IMR-90 (cell line): ENCODE data around the gene PRIMA1. TPM values are rescaled to one million over a fixed set of nuclear protein-coding genes. Genes with fewer than 3 reads are reported as not detected.

Source experiments
- ATAC-seq: fragments of 200-7000 bp; cut with Tn5 transposase; 2 replicates; pipeline ENCODE4 v1.9.1; 2020; ENCODE audit warnings: low read depth, mild to moderate bottlenecking, moderate library complexity
- BruUV-seq: library from RNA; stranded (reverse); fragments of 400-500 nt; replicated peaks from 2 replicates; lab custom pipeline; 2021; lab: Mats Ljungman, UMichigan
- CTCF ChIA-PET: fragments of 300-600 bp; formaldehyde crosslinking; extraction: SDS; loops from one replicate; lab custom pipeline; 2021; ENCODE audit warnings: antibody characterized with exemption; lab: Yijun Ruan, JAX
- POLR2A ChIA-PET: fragments of 300-600 bp; sonication (Branson Sonifier 250); formaldehyde crosslinking; loops from one replicate; lab custom pipeline; 2022; ENCODE audit warnings: antibody characterized with exemption; ENCODE audit not compliant: unreplicated experiment; lab: Charles Lee
- DNase-seq: peaks from one replicate; pipeline ENCODE4 v3.0.0; 2013
- H2AFZ ChIP-seq: replicated peaks from 2 replicates; pipeline ENCODE3; 2013; ENCODE audit warnings: low read length, mild to moderate bottlenecking; ENCODE audit not compliant: poor library complexity
- H2AK5ac ChIP-seq: 2 replicates; pipeline ENCODE4 v1.6.1; 2013; ENCODE audit warnings: low read depth, low read length, inconsistent platforms
- H2AK9ac ChIP-seq: replicated peaks from 2 replicates; pipeline ENCODE3; 2013; ENCODE audit warnings: mild to moderate bottlenecking, low read depth, low read length, moderate library complexity; ENCODE audit not compliant: poor library complexity
- H2BK120ac ChIP-seq: 2 replicates; pipeline ENCODE4 v1.6.1; 2013; ENCODE audit warnings: low read depth, low read length, inconsistent platforms
- H2BK15ac ChIP-seq: 3 replicates; pipeline ENCODE4 v1.6.1; 2013; ENCODE audit warnings: low read depth, low read length, inconsistent platforms
- H2BK20ac ChIP-seq: 2 replicates; pipeline ENCODE4 v1.6.1; 2013; ENCODE audit warnings: low read depth, mild to moderate bottlenecking, inconsistent platforms, low read length, moderate library complexity
- H2BK5ac ChIP-seq: 2 replicates; pipeline ENCODE4 v1.6.1; 2013; ENCODE audit warnings: mild to moderate bottlenecking, low read depth, low read length, inconsistent platforms; ENCODE audit not compliant: poor library complexity, severe bottlenecking
- H3K14ac ChIP-seq: replicated peaks from 2 replicates; pipeline ENCODE4 v1.6.1; 2013; ENCODE audit warnings: low read depth, low read length, inconsistent platforms
- H3K18ac ChIP-seq: 2 replicates; pipeline ENCODE4 v1.6.1; 2013; ENCODE audit warnings: low read depth, low read length, control low read depth
- H3K23ac ChIP-seq: 2 replicates; pipeline ENCODE4 v1.6.1; 2013; ENCODE audit warnings: low read depth, low read length, inconsistent platforms
- H3K27ac ChIP-seq: 2 replicates; pipeline ENCODE4 v1.5.1; 2013; ENCODE audit warnings: mild to moderate bottlenecking, control low read depth, low read length; ENCODE audit not compliant: insufficient read depth
- H3K27me3 ChIP-seq: 2 replicates; pipeline ENCODE4 v1.6.1; 2013; ENCODE audit warnings: low read length; ENCODE audit not compliant: control insufficient read depth, insufficient read depth
- H3K36me3 ChIP-seq: 2 replicates; pipeline ENCODE4 v1.6.1; 2013; ENCODE audit warnings: low read length, mixed read lengths; ENCODE audit not compliant: control insufficient read depth, insufficient read depth
- H3K4ac ChIP-seq: 2 replicates; pipeline ENCODE4 v1.6.1; 2013; ENCODE audit warnings: low read depth, low read length, inconsistent platforms
- H3K4me1 ChIP-seq: 2 replicates; pipeline ENCODE4 v1.6.1; 2013; ENCODE audit warnings: low read length, mixed read lengths; ENCODE audit not compliant: control insufficient read depth, insufficient read depth
- H3K4me2 ChIP-seq: 2 replicates; pipeline ENCODE4 v1.6.1; 2013; ENCODE audit warnings: low read depth, mild to moderate bottlenecking, control low read depth, low read length, moderate library complexity
- H3K4me3 ChIP-seq: 2 replicates; pipeline ENCODE4 v1.5.1; 2013; ENCODE audit warnings: low read depth, mild to moderate bottlenecking, control low read depth, low read length, moderate library complexity; ENCODE audit not compliant: insufficient read depth
- H3K56ac ChIP-seq: 2 replicates; pipeline ENCODE4 v1.6.1; 2013; ENCODE audit warnings: low read length, inconsistent platforms; ENCODE audit not compliant: insufficient read depth; ENCODE audit errors: extremely low read depth
- H3K79me1 ChIP-seq, 2 experiments: 2 replicates each; pipeline ENCODE4 v1.6.1; 2013; ENCODE audit warnings: low read length in 2 of 2, inconsistent platforms in 1 of 2, low read depth in 1 of 2
- H3K9ac ChIP-seq: 2 replicates; pipeline ENCODE4 v1.6.1; 2013; ENCODE audit warnings: low read depth, low read length, control low read depth
- H3K9me1 ChIP-seq: 2 replicates; pipeline ENCODE4 v1.6.1; 2013; ENCODE audit warnings: low read length, inconsistent platforms; ENCODE audit not compliant: insufficient read depth
- H3K9me3 ChIP-seq: 2 replicates; pipeline ENCODE4 v1.6.1; 2013; ENCODE audit warnings: low read length; ENCODE audit not compliant: control insufficient read depth, insufficient read depth
- H4K20me1 ChIP-seq: 2 replicates; pipeline ENCODE4 v1.6.1; 2013; ENCODE audit warnings: low read length, inconsistent platforms; ENCODE audit not compliant: insufficient read depth
- H4K5ac ChIP-seq: 2 replicates; pipeline ENCODE4 v1.6.1; 2013; ENCODE audit warnings: mild to moderate bottlenecking, low read depth, low read length, control low read depth
- H4K8ac ChIP-seq, 2 experiments: 2 replicates each; pipeline ENCODE4 v1.6.1; 2013; ENCODE audit warnings: low read depth in 2 of 2, low read length in 2 of 2, control low read depth in 1 of 2, inconsistent platforms in 1 of 2
- H4K91ac ChIP-seq: 2 replicates; pipeline ENCODE4 v1.6.1; 2013; ENCODE audit warnings: low read depth, low read length, inconsistent platforms; ENCODE audit not compliant: insufficient read depth
- BHLHE40 ChIP-seq: fragments of 150-350 bp; IDR thresholded peaks from 2 replicates; pipeline ENCODE4 v1.6.1; 2016; ENCODE audit warnings: mild to moderate bottlenecking, low read depth, low read length
- CEBPB ChIP-seq: IDR thresholded peaks from 2 replicates; pipeline ENCODE4 v1.6.1; 2012; ENCODE audit warnings: low read depth, low read length, improper control_type of control experiment
- CHD1 ChIP-seq: IDR thresholded peaks from 2 replicates; pipeline ENCODE4 v1.6.1; 2012; ENCODE audit warnings: low read depth, low read length, improper control_type of control experiment
- ELK1 ChIP-seq: fragments of 150-350 bp; IDR thresholded peaks from 2 replicates; pipeline ENCODE4 v1.6.1; 2016; ENCODE audit warnings: low read depth, mild to moderate bottlenecking, low read length, moderate library complexity, borderline replicate concordance
- FOS ChIP-seq: fragments of 150-350 bp; IDR thresholded peaks from 2 replicates; pipeline ENCODE4 v1.6.1; 2016; ENCODE audit warnings: low read depth, low read length
- MAZ ChIP-seq: IDR thresholded peaks from 2 replicates; pipeline ENCODE4 v1.6.1; 2012; ENCODE audit warnings: low read depth, mild to moderate bottlenecking, low read length, improper control_type of control experiment, moderate library complexity, borderline replicate concordance
- POLR2A ChIP-seq: IDR thresholded peaks from 2 replicates; pipeline ENCODE4 v1.6.1; 2012; ENCODE audit warnings: mild to moderate bottlenecking, low read depth, low read length
- RAD21 ChIP-seq: IDR thresholded peaks from 2 replicates; pipeline ENCODE4 v1.6.1; 2012; ENCODE audit warnings: low read length, improper control_type of control experiment
- RCOR1 ChIP-seq: IDR thresholded peaks from 2 replicates; pipeline ENCODE4 v1.6.1; 2012; ENCODE audit warnings: mild to moderate bottlenecking, low read length, improper control_type of control experiment; ENCODE audit not compliant: insufficient replicate concordance
- SMC3 ChIP-seq: fragments of 150-350 bp; IDR thresholded peaks from 2 replicates; pipeline ENCODE4 v1.6.1; 2016; ENCODE audit warnings: low read depth, mild to moderate bottlenecking, antibody characterized with exemption, low read length, moderate library complexity
- USF2 ChIP-seq: fragments of 150-350 bp; IDR thresholded peaks from 2 replicates; pipeline ENCODE4 v1.6.1; 2017; ENCODE audit warnings: mild to moderate bottlenecking, antibody characterized with exemption, low read length, low read depth
- WGBS, 2 experiments: methylation state at CpG; one replicate each; pipeline versions ENCODE4 v1.1.5 to v1.1.7; 2013; ENCODE audit warnings: missing lambda C conversion rate in 2 of 2; ENCODE audit not compliant: insufficient read length in 1 of 2; ENCODE audit errors: extremely low coverage in 2 of 2; 5-methylcytosine and 5-hydroxymethylcytosine counted together
- dilution Hi-C: fragments of 300-500 bp; cut with HindIII; formaldehyde crosslinking; loops from one replicate; pipeline ENCODE4 v1.14.3; 2018; ENCODE audit warnings: low sequenced_read_pairs; ENCODE audit not compliant: unreplicated experiment
- in situ Hi-C: fragments of 300-500 bp; cut with MboI; formaldehyde crosslinking; loops from 3 replicates; pipeline ENCODE4 v1.14.3; 2019; ENCODE audit warnings: low sequenced_read_pairs, inconsistent platforms, mixed read lengths
- intact Hi-C: fragments of 100-400 bp; cut with micrococcal nuclease; formaldehyde crosslinking; loops from 2 replicates; pipeline ENCODE4 v1.10.0; 2022
- polyA plus RNA-seq, 3 experiments: library from polyadenylated mRNA; depleted of rRNA; stranded (reverse); fragments of >200 nt; gene quantifications; 2 replicates each; pipeline ENCODE4 v1.2.3, GENCODE V29; 2012; ENCODE audit warnings: low replicate concordance in 1 of 3
- total RNA-seq: library from RNA; depleted of rRNA; stranded (reverse); fragments of >200 nt; gene quantifications from 2 replicates; pipeline ENCODE4 v1.2.3, GENCODE V29; 2012

The PRIMA1 gene
- total and polyA plus RNA-seq, 2 of the 4 experiments (the other 2 are of a cell fraction) = not detected

GRCh38 chr14:93715279-93715927 is 72.9 kb downstream of the PRIMA1 start:
- no peak for TF ChIP-seq POLR2A
- TF ChIP-seq FOS = no peak
- no peak for TF ChIP-seq RCOR1
- no peak for TF ChIP-seq RAD21
- TF ChIP-seq BHLHE40 = no peak
- no peak for TF ChIP-seq CEBPB
- TF ChIP-seq SMC3 = no peak
- no peak for TF ChIP-seq ELK1
- no peak for TF ChIP-seq MAZ
- TF ChIP-seq CHD1 = no peak
- TF ChIP-seq USF2 = no peak
- POLR2A ChIA-PET = no interaction called here
- BruUV-seq = no TSS peak
- Histone ChIP-seq H2AFZ (no peak overlapping the region), H4K91ac (no peak overlapping the region), H2BK120ac (no peak overlapping the region), H3K27me3 (no peaks in the 10 kb centered on the region), H3K56ac (no peak overlapping the region), H4K5ac (no peak overlapping the region), H3K4me1 (no peaks in the 10 kb centered on the region), H3K36me3 (no peaks in the 10 kb centered on the region), H4K8ac (no peak overlapping the region), H4K20me1 (no peaks in the 10 kb centered on the region), H2BK5ac (no peak overlapping the region), H2BK20ac (no peak overlapping the region), H3K27ac (no peak overlapping the region), H3K9me3 (peaks cover 15% of the 10 kb centered on the region), H2AK9ac (no peak overlapping the region), H3K18ac (no peak overlapping the region), H3K23ac (no peak overlapping the region), H2BK15ac (no peak overlapping the region), H3K9ac (no peak overlapping the region), H3K79me1 (no peaks in the 10 kb centered on the region), H3K4ac (no peak overlapping the region), H2AK5ac (no peak overlapping the region), H3K4me2 (no peak overlapping the region), H3K14ac (no peak overlapping the region), H3K9me1 (no peaks in the 10 kb centered on the region), H3K4me3 (no peak overlapping the region)
- CTCF ChIA-PET = no interaction called here
- in situ Hi-C loops = no loop called here
- intact Hi-C loops = no loop called here
- WGBS, 2 experiments = 34% methylated on average over 8 of the region's 13 CpGs; no CpG with 5 or more reads in 1 of the 2 experiments
- dilution Hi-C loops = no loop called here
- ATAC-seq = no peak
- no peak for DNase-seq
